ENCODE measurements around the gene PRPS1L1. TPM values are rescaled to one million over a fixed set of nuclear protein-coding genes. Genes with fewer than 3 reads are reported as not detected.

Gene PRPS1L1
- not detected for total RNA-seq
- long read RNA-seq: 0 reads

- DNase-seq (ENCODE audit: missing footprints) (peak; percentile 66), ATAC-seq (no peak)
- intact Hi-C loops (cut with DNase I): no loop called here
Observed at GRCh38 chr7:18027628-18028027, at the start of gene PRPS1L1. PRPS1L1 (minus strand) TSS chr7:18027846.

- no peak for ATAC-seq
- no peak for DNase-seq (ENCODE audit: missing footprints)
- intact Hi-C loops (cut with DNase I): no loop called here
Observed at GRCh38 chr7:18076461-18076860, 48.8 kb upstream of the PRPS1L1 start.

GRCh38 chr7:18068745-18069144, 41.1 kb upstream of the PRPS1L1 start:
- no peak for DNase-seq (ENCODE audit: missing footprints)
- intact Hi-C loops (cut with DNase I): no loop called here
- no peak for ATAC-seq

GRCh38 chr7:18064242-18064838, 36.7 kb upstream of the PRPS1L1 start:
- no peak for DNase-seq (ENCODE audit: missing footprints)
- ATAC-seq: no peak
- intact Hi-C loops (cut with DNase I): loop anchor here (5.0 kb wide), 1 partner anchor 283 kb away; no protein-coding TSS in a partner anchor

- ATAC-seq: no peak
- no peak for DNase-seq (ENCODE audit: missing footprints)
- intact Hi-C loops (cut with DNase I): loop anchor here (5.0 kb wide), 1 partner anchor 284 kb away; no protein-coding TSS in a partner anchor
Observed at GRCh38 chr7:18063149-18063901, 35.7 kb upstream of the PRPS1L1 start.

- intact Hi-C loops (cut with DNase I): no loop called here
- no peak for ATAC-seq
- DNase-seq (ENCODE audit: missing footprints): no peak
Observed at GRCh38 chr7:18059171-18059570, 31.5 kb upstream of the PRPS1L1 start.

- intact Hi-C loops (cut with DNase I): no loop called here
- no peak for ATAC-seq
- DNase-seq (ENCODE audit: missing footprints): no peak
Observed at GRCh38 chr7:18053941-18054340, 26.3 kb upstream of the PRPS1L1 start.

GRCh38 chr7:18053177-18053928, 25.7 kb upstream of the PRPS1L1 start:
- DNase-seq (ENCODE audit: missing footprints) (no peak), ATAC-seq (no peak)
- intact Hi-C loops (cut with DNase I): no loop called here

GRCh38 chr7:18049262-18049661, 21.6 kb upstream of the PRPS1L1 start:
- no peak for DNase-seq (ENCODE audit: missing footprints)
- ATAC-seq: no peak
- intact Hi-C loops (cut with DNase I): no loop called here

- ATAC-seq (no peak), DNase-seq (ENCODE audit: missing footprints) (no peak)
- intact Hi-C loops (cut with DNase I): no loop called here
Observed at GRCh38 chr7:18046601-18047000, 19.0 kb upstream of the PRPS1L1 start.

GRCh38 chr7:18045171-18045570, 17.5 kb upstream of the PRPS1L1 start:
- ATAC-seq: no peak
- DNase-seq (ENCODE audit: missing footprints): no peak
- intact Hi-C loops (cut with DNase I): no loop called here

- ATAC-seq (no peak), DNase-seq (ENCODE audit: missing footprints) (no peak)
- intact Hi-C loops (cut with DNase I): no loop called here
Observed at GRCh38 chr7:18041191-18041590, 13.5 kb upstream of the PRPS1L1 start.

GRCh38 chr7:18040196-18040595, 12.6 kb upstream of the PRPS1L1 start:
- no peak for ATAC-seq
- intact Hi-C loops (cut with DNase I): no loop called here
- DNase-seq (ENCODE audit: missing footprints): no peak

GRCh38 chr7:18038382-18038781, 10.7 kb upstream of the PRPS1L1 start:
- no peak for DNase-seq (ENCODE audit: missing footprints)
- intact Hi-C loops (cut with DNase I): no loop called here
- ATAC-seq: no peak

GRCh38 chr7:18037609-18038008, 10.0 kb upstream of the PRPS1L1 start:
- DNase-seq (ENCODE audit: missing footprints) (no peak), ATAC-seq (no peak)
- intact Hi-C loops (cut with DNase I): no loop called here

- ATAC-seq (no peak), DNase-seq (ENCODE audit: missing footprints) (no peak)
- intact Hi-C loops (cut with DNase I): no loop called here
Observed at GRCh38 chr7:18036783-18037182, 9.1 kb upstream of the PRPS1L1 start.

GRCh38 chr7:18030758-18031157, 3.1 kb upstream of the PRPS1L1 start:
- ATAC-seq (no peak), DNase-seq (ENCODE audit: missing footprints) (no peak)
- intact Hi-C loops (cut with DNase I): no loop called here

GRCh38 chr7:18020138-18020715, 7.4 kb downstream of the PRPS1L1 start:
- intact Hi-C loops (cut with DNase I): no loop called here
- ATAC-seq (peak; percentile 28), DNase-seq (ENCODE audit: missing footprints) (no peak)

- DNase-seq (ENCODE audit: missing footprints): no peak
- intact Hi-C loops (cut with DNase I): no loop called here
- peak; percentile 74 for ATAC-seq
Observed at GRCh38 chr7:18019555-18019954, 8.1 kb downstream of the PRPS1L1 start.
